Muscle layer of colon (tissue), 2 donors: ENCODE results near the gene KCNMB2.

Experiments
- H3K27ac ChIP-seq: one replicate; pipeline ENCODE4 v1.7.0; 2013; ENCODE audit warnings: low read depth, mild to moderate bottlenecking, low read length, moderate library complexity
- H3K27me3 ChIP-seq, 2 donors: one replicate each; pipeline ENCODE4 v1.7.0; 2013; ENCODE audit warnings: low read length in 2 of 2, mild to moderate bottlenecking in 2 of 2; ENCODE audit not compliant: insufficient read depth in 2 of 2, control insufficient read depth in 1 of 2
- H3K36me3 ChIP-seq: one replicate; pipeline ENCODE4 v1.7.0; 2013; ENCODE audit warnings: mild to moderate bottlenecking, low read length; ENCODE audit not compliant: insufficient read depth
- H3K4me1 ChIP-seq: one replicate; pipeline ENCODE4 v1.7.0; 2013; ENCODE audit warnings: mild to moderate bottlenecking, low read length; ENCODE audit not compliant: insufficient read depth
- H3K4me3 ChIP-seq, 2 donors: one replicate each; pipeline ENCODE4 v1.7.0; 2013; ENCODE audit warnings: low read length in 2 of 2, low read depth in 1 of 2, mild to moderate bottlenecking in 1 of 2, moderate library complexity in 1 of 2
- H3K9ac ChIP-seq: one replicate; pipeline ENCODE4 v1.7.0; 2013; ENCODE audit warnings: low read length
- H3K9me3 ChIP-seq: one replicate; pipeline ENCODE4 v1.7.0; 2013; ENCODE audit warnings: mild to moderate bottlenecking, low read length
- donor health status: abdominal sarcoma.
- donor health status: Adenocarcinoma of cecum.

KCNMB2 gene

GRCh38 chr3:178827285-178827856 is 291.1 kb downstream of the KCNMB2 start:
- Histone ChIP-seq H3K36me3 (no peaks in the 10 kb centered on the region), H3K9me3 (no peaks in the 10 kb centered on the region), H3K9ac (no peak overlapping the region), H3K27me3 (no peaks in the 10 kb centered on the region), H3K27ac (no peak overlapping the region), H3K4me3 (no peak overlapping the region), H3K4me1 (peaks cover 13% of the 10 kb centered on the region)

GRCh38 chr3:178833695-178834094 is 297.5 kb downstream of the KCNMB2 start:
- Histone ChIP-seq H3K36me3 (no peaks in the 10 kb centered on the region), H3K9ac (no peak overlapping the region), H3K4me1 (no peaks in the 10 kb centered on the region), H3K4me3 (no peak overlapping the region), H3K27ac (no peak overlapping the region), H3K27me3 (no peaks in the 10 kb centered on the region), H3K9me3 (no peaks in the 10 kb centered on the region)

- no peaks in the 10 kb centered on the region for H3K36me3 ChIP-seq
These were observed 298.8 kb downstream of the KCNMB2 start for GRCh38 chr3:178835033-178835432.

GRCh38 chr3:178837512-178837911 is 301.3 kb downstream of the KCNMB2 start:
- Histone ChIP-seq H3K27ac (no peak overlapping the region), H3K4me1 (no peaks in the 10 kb centered on the region), H3K4me3 (no peak overlapping the region), H3K36me3 (no peaks in the 10 kb centered on the region), H3K9ac (no peak overlapping the region), H3K9me3 (no peaks in the 10 kb centered on the region), H3K27me3 (no peaks in the 10 kb centered on the region)

More at GRCh38 chr3:178835033-178835432, 298.8 kb downstream of the KCNMB2 start:
- H3K4me1 ChIP-seq, result no peaks in the 10 kb centered on the region
- H3K27ac ChIP-seq, result no peak overlapping the region
- H3K4me3 ChIP-seq, result no peak overlapping the region
- H3K27me3 ChIP-seq, result no peaks in the 10 kb centered on the region
- H3K9me3 ChIP-seq, result no peaks in the 10 kb centered on the region
- H3K9ac ChIP-seq, result no peak overlapping the region

GRCh38 chr3:178840586-178840985 is 304.4 kb downstream of the KCNMB2 start:
- Histone ChIP-seq H3K9me3 (no peaks in the 10 kb centered on the region), H3K27me3 (no peaks in the 10 kb centered on the region), H3K4me3 (no peak overlapping the region), H3K9ac (no peak overlapping the region), H3K36me3 (no peaks in the 10 kb centered on the region), H3K4me1 (peaks cover 7% of the 10 kb centered on the region), H3K27ac (no peak overlapping the region)

- no peaks in the 10 kb centered on the region for H3K9me3 ChIP-seq
- peaks cover 9% of the 10 kb centered on the region for H3K4me1 ChIP-seq
- no peaks in the 10 kb centered on the region for H3K27me3 ChIP-seq
- H3K36me3 ChIP-seq, result no peaks in the 10 kb centered on the region
- no peak overlapping the region for H3K27ac ChIP-seq
- H3K4me3 ChIP-seq, result no peak overlapping the region
- H3K9ac ChIP-seq, result no peak overlapping the region
These were observed 304.8 kb downstream of the KCNMB2 start for GRCh38 chr3:178841011-178841410.

- no peaks in the 10 kb centered on the region for H3K27me3 ChIP-seq
- H3K9me3 ChIP-seq, result no peaks in the 10 kb centered on the region
- H3K27ac ChIP-seq, result no peak overlapping the region
- no peak overlapping the region for H3K4me3 ChIP-seq
- no peak overlapping the region for H3K9ac ChIP-seq
- peaks cover 47% of the 10 kb centered on the region for H3K4me1 ChIP-seq
- H3K36me3 ChIP-seq, result no peaks in the 10 kb centered on the region
These were observed 308.7 kb downstream of the KCNMB2 start for GRCh38 chr3:178844916-178845315.

- Histone ChIP-seq H3K27ac (peak overlapping the region; percentile 21), H3K27me3 (no peaks in the 10 kb centered on the region), H3K36me3 (no peaks in the 10 kb centered on the region)
These were observed 309.3 kb downstream of the KCNMB2 start for GRCh38 chr3:178845420-178846118.

GRCh38 chr3:178847190-178847589 is 311.0 kb downstream of the KCNMB2 start:
- Histone ChIP-seq H3K27ac (peak overlapping the region; percentile 43), H3K36me3 (no peaks in the 10 kb centered on the region), H3K4me3 (no peak overlapping the region), H3K4me1 (peaks cover 58% of the 10 kb centered on the region), H3K27me3 (no peaks in the 10 kb centered on the region), H3K9me3 (no peaks in the 10 kb centered on the region), H3K9ac (no peak overlapping the region)

More at GRCh38 chr3:178845420-178846118, 309.3 kb downstream of the KCNMB2 start:
- no peaks in the 10 kb centered on the region for H3K9me3 ChIP-seq
- no peak overlapping the region for H3K4me3 ChIP-seq
- H3K9ac ChIP-seq, result no peak overlapping the region
- H3K4me1 ChIP-seq, result peaks cover 52% of the 10 kb centered on the region

- no peaks in the 10 kb centered on the region for H3K9me3 ChIP-seq
- H3K36me3 ChIP-seq, result no peaks in the 10 kb centered on the region
- no peaks in the 10 kb centered on the region for H3K27me3 ChIP-seq
- no peak overlapping the region for H3K9ac ChIP-seq
- no peak overlapping the region for H3K4me3 ChIP-seq
- H3K27ac ChIP-seq, result no peak overlapping the region
- H3K4me1 ChIP-seq, result peaks cover 58% of the 10 kb centered on the region
These were observed 313.1 kb downstream of the KCNMB2 start for GRCh38 chr3:178849199-178849910.

- no peaks in the 10 kb centered on the region for H3K9me3 ChIP-seq
- H3K27me3 ChIP-seq, result no peaks in the 10 kb centered on the region
- H3K9ac ChIP-seq, result no peak overlapping the region
- no peak overlapping the region for H3K4me3 ChIP-seq
- H3K27ac ChIP-seq, result no peak overlapping the region
- peaks cover 55% of the 10 kb centered on the region for H3K4me1 ChIP-seq
- no peaks in the 10 kb centered on the region for H3K36me3 ChIP-seq
These were observed 314.4 kb downstream of the KCNMB2 start for GRCh38 chr3:178850450-178851190.
